Fibroblast of skin of back (primary cell): ENCODE data around the gene SSTR3.
A peak's percentile ranks its signal among the peaks of the same experiment; 100 is the strongest.

Source experiments
- DNase-seq: peaks from one replicate; pipeline ENCODE4 v3.0.0-alpha.2; 2013

Gene SSTR3

GRCh38 chr22:37165940-37166674 is 46.2 kb downstream of the SSTR3 start:
- no peak for DNase-seq

GRCh38 chr22:37165066-37165465 is 47.2 kb downstream of the SSTR3 start:
- DNase-seq: no peak

GRCh38 chr22:37164505-37164887 is 47.8 kb downstream of the SSTR3 start:
- no peak for DNase-seq

- DNase-seq: no peak
Measured at GRCh38 chr22:37163575-37164504, 48.4 kb downstream of the SSTR3 start.

- no peak for DNase-seq
Measured at GRCh38 chr22:37163096-37163489, 49.2 kb downstream of the SSTR3 start.

- no peak for DNase-seq
Measured at GRCh38 chr22:37162221-37163095, 49.8 kb downstream of the SSTR3 start.

GRCh38 chr22:37161443-37161842 is 50.8 kb downstream of the SSTR3 start:
- peak; percentile 16 for DNase-seq

- no peak for DNase-seq
Measured at GRCh38 chr22:37160027-37160426, 52.2 kb downstream of the SSTR3 start.

GRCh38 chr22:37158963-37159290 is 53.4 kb downstream of the SSTR3 start:
- no peak for DNase-seq

- no peak for DNase-seq
Measured at GRCh38 chr22:37157516-37158285, 54.6 kb downstream of the SSTR3 start.

- DNase-seq: no peak
Measured at GRCh38 chr22:37156686-37157435, 55.4 kb downstream of the SSTR3 start.

- no peak for DNase-seq
Measured at GRCh38 chr22:37155971-37156370, 56.3 kb downstream of the SSTR3 start.

- DNase-seq: peak; percentile 30
Measured at GRCh38 chr22:37154925-37155712, 57.2 kb downstream of the SSTR3 start.
